Measurements from ENCODE around the gene TMEM62.

GRCh38 chr15:43103907-43104306 is 29.5 kb upstream of the TMEM62 start:
- no peak for TF ChIP-seq POLR2A (conservative IDR thresholded peaks at IDR 0.05)
- no peak for TF ChIP-seq SAFB (IDR thresholded peaks at IDR 0.05; ENCODE audit: borderline replicate concordance, low read depth, low read length)
- TF ChIP-seq SMAD4 (CRISPR knock-in tag; conservative IDR thresholded peaks at IDR 0.05) = no peak
- TF ChIP-seq MAFF (IDR thresholded peaks at IDR 0.05; ENCODE audit: low read length) = no peak
- TF ChIP-seq ARNT (IDR thresholded peaks at IDR 0.05) = no peak
- TF ChIP-seq RBBP5 (IDR thresholded peaks at IDR 0.05; ENCODE audit: borderline replicate concordance, insufficient read depth, low read length, poor library complexity, severe bottlenecking) = no peak
- TF ChIP-seq, protein P1, sequence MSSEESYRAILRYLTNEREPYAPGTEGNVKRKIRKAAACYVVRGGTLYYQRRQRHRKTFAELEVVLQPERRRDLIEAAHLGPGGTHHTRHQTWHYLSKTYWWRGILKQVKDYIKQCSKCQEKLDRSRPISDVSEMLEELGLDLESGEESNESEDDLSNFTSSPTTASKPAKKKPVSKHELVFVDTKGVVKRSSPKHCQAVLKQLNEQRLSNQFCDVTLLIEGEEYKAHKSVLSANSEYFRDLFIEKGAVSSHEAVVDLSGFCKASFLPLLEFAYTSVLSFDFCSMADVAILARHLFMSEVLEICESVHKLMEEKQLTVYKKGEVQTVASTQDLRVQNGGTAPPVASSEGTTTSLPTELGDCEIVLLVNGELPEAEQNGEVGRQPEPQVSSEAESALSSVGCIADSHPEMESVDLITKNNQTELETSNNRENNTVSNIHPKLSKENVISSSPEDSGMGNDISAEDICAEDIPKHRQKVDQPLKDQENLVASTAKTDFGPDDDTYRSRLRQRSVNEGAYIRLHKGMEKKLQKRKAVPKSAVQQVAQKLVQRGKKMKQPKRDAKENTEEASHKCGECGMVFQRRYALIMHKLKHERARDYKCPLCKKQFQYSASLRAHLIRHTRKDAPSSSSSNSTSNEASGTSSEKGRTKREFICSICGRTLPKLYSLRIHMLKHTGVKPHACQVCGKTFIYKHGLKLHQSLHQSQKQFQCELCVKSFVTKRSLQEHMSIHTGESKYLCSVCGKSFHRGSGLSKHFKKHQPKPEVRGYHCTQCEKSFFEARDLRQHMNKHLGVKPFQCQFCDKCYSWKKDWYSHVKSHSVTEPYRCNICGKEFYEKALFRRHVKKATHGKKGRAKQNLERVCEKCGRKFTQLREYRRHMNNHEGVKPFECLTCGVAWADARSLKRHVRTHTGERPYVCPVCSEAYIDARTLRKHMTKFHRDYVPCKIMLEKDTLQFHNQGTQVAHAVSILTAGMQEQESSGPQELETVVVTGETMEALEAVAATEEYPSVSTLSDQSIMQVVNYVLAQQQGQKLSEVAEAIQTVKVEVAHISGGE (CRISPR knock-in tag; IDR thresholded peaks at IDR 0.05) = no peak
- no peak for TF ChIP-seq CHD1 (IDR thresholded peaks at IDR 0.05; ENCODE audit: low read length)
- TF ChIP-seq ESRRA (IDR thresholded peaks at IDR 0.05; ENCODE audit: borderline replicate concordance, low read depth) = no peak

Measured in K562 (cell line).